ENCODE results near the gene MVP. TPM values are rescaled to one million over a fixed set of nuclear protein-coding genes. Genes with fewer than 3 reads are reported as not detected.
"Not testable (repeated sequence)": the region's sequence is repeated elsewhere in the genome, so short reads cannot be mapped to it uniquely, and the experiment has no call there.

The MVP gene
- total RNA-seq (109 and 112 TPM in 2 replicates), polyA plus RNA-seq (121 and 217 TPM in 2 replicates), polyA minus RNA-seq (82.9 and 173 TPM in 2 replicates)
- total RNA-seq (2013): 73.1 TPM

- H3K4me1 ChIP-seq (ENCODE audit: control insufficient read depth in 2 of 2, insufficient read depth in 2 of 2, low read length in 2 of 2): peaks cover 38 to 55% of the 10 kb centered on the region in 2 donors
- DNase-seq (peak; percentile 68), ATAC-seq (ENCODE audit: low read depth) (peak; percentile 7)
- WGBS (ENCODE audit: insufficient coverage): 0% methylated on average over 4 of the region's 4 CpGs
- peak within 1 kb of the TSS; percentile 96 for H3K4me3 Mint-ChIP-seq
- no peaks in the 10 kb centered on the region for H3K9me3 ChIP-seq (ENCODE audit: control extremely low read depth in 1 of 3, control insufficient read depth in 2 of 3, insufficient read depth in 1 of 3, low read length in 2 of 3)
- TF ChIP-seq EZH2 (IDR thresholded peaks at IDR 0.05; ENCODE audit: borderline replicate concordance, insufficient read depth, low read depth, low read length, poor library complexity, severe bottlenecking): no peak
- H3K27me3 ChIP-seq (replicated peaks in 1 of 4; ENCODE audit: control extremely low read depth in 1 of 4, control insufficient read depth in 3 of 4, insufficient read depth in 4 of 4, low read length in 3 of 4): no peaks in the 10 kb centered on the region
- no peaks in the 10 kb centered on the region for H3K9me3 Mint-ChIP-seq (ENCODE audit: insufficient read depth)
- H3K4me3 ChIP-seq (ENCODE audit: control extremely low read depth in 1 of 5, extremely low read depth in 1 of 5, insufficient read depth in 1 of 5, low read depth in 2 of 5, low read length in 4 of 5): peak within 1 kb of the TSS; percentile 43 to 93 (median 57)
- peak within 1 kb of the TSS; percentile 73 for H3K4me2 ChIP-seq (replicated peaks; ENCODE audit: low read depth, low read length, poor library complexity, severe bottlenecking)
- POLR2A ChIA-PET: interaction anchor here (0.5 to 1.3 kb wide), 5 partner anchors 15 to 191 kb away, joined by 3 to 4 read pairs (median 3); no protein-coding TSS in a partner anchor
- peaks cover 73% of the 10 kb centered on the region for H4K20me1 ChIP-seq (ENCODE audit: control insufficient read depth, insufficient read depth, low read length, poor library complexity, severe bottlenecking)
- H2AFZ ChIP-seq (ENCODE audit: insufficient read depth, low read depth, low read length, poor library complexity, severe bottlenecking): peak within 1 kb of the TSS; percentile 61
- H3K27ac ChIP-seq (ENCODE audit: low read length in 2 of 2): peak within 1 kb of the TSS; percentile 82 to 95
- H3K9ac ChIP-seq (ENCODE audit: low read length): peak within 1 kb of the TSS; percentile 65
- CTCF ChIA-PET: interaction anchor here (0.6 to 5.7 kb wide), 9 partner anchors 9 to 874 kb away, joined by 3 to 66 read pairs (median 5); partner anchors contain the start of genes KIF22 and MAZ
- H3K4me1 Mint-ChIP-seq: peaks cover 67% of the 10 kb centered on the region
- no peaks in the 10 kb centered on the region for H3K27me3 Mint-ChIP-seq
- H3K27ac Mint-ChIP-seq: peak within 1 kb of the TSS; percentile 95
- peaks cover 0 to 22% of the 10 kb centered on the region in 2 experiments for H3K36me3 ChIP-seq (replicated peaks in 1 of 2; ENCODE audit: control extremely low read depth in 1 of 2, control insufficient read depth in 1 of 2, extremely low read depth in 1 of 2, insufficient read depth in 2 of 2, low read length in 1 of 2)
- intact Hi-C loops (cut with micrococcal nuclease): loop anchor here (1.0 to 2.0 kb wide), 2 partner anchors 29 to 43 kb away; partner anchors contain the start of gene CDIPT
- peaks cover 87% of the 10 kb centered on the region for H3K79me2 ChIP-seq (ENCODE audit: control insufficient read depth, insufficient read depth, low read length)
Observed at GRCh38 chr16:29820271-29820701, at the start of gene MVP. TSS of gene MVP (plus strand) at chr16:29820462. CDS start at chr16:29830550, 10,088 bp downstream.

DNA sequence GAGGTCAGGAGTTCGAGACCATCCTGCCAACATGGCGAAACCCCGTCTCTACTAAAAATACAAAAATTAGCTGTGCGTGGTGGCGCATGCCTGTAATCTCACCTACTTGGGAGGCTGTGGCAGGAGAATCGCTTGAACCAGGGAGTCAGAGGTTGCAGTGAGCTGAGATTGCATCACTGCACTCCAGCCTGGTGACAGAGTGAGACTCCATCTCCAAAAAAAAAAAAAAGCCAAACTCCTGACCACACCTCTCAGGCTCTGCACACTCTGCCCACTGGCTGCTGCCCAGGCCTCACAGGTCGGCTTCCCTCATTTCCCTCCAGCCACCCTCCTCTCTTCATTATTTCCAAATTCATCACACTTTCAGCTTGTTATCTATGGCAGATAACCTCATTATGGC is 47.9 kb upstream of the MVP start:
- H3K4me1 ChIP-seq (ENCODE audit: control insufficient read depth in 2 of 2, insufficient read depth in 2 of 2, low read length in 2 of 2); H3K27ac ChIP-seq (ENCODE audit: low read length in 2 of 2); H3K4me2 ChIP-seq (replicated peaks; ENCODE audit: low read depth, low read length, poor library complexity, severe bottlenecking); H4K20me1 ChIP-seq (ENCODE audit: control insufficient read depth, insufficient read depth, low read length, poor library complexity, severe bottlenecking); intact Hi-C loops (cut with micrococcal nuclease); ATAC-seq (ENCODE audit: low read depth); H3K27me3 Mint-ChIP-seq; H3K9ac ChIP-seq (ENCODE audit: low read length); H3K9me3 Mint-ChIP-seq (ENCODE audit: insufficient read depth); H3K4me3 ChIP-seq (ENCODE audit: control extremely low read depth in 1 of 5, extremely low read depth in 1 of 5, insufficient read depth in 1 of 5, low read depth in 2 of 5, low read length in 4 of 5); H3K4me1 Mint-ChIP-seq; DNase-seq; H2AFZ ChIP-seq (ENCODE audit: insufficient read depth, low read depth, low read length, poor library complexity, severe bottlenecking); POLR2A ChIA-PET; H3K9me3 ChIP-seq (ENCODE audit: control extremely low read depth in 1 of 3, control insufficient read depth in 2 of 3, insufficient read depth in 1 of 3, low read length in 2 of 3); H3K4me3 Mint-ChIP-seq; H3K27me3 ChIP-seq (replicated peaks in 1 of 4; ENCODE audit: control extremely low read depth in 1 of 4, control insufficient read depth in 3 of 4, insufficient read depth in 4 of 4, low read length in 3 of 4); H3K36me3 ChIP-seq (replicated peaks in 1 of 2; ENCODE audit: control extremely low read depth in 1 of 2, control insufficient read depth in 1 of 2, extremely low read depth in 1 of 2, insufficient read depth in 2 of 2, low read length in 1 of 2); H3K79me2 ChIP-seq (ENCODE audit: control insufficient read depth, insufficient read depth, low read length); H3K27ac Mint-ChIP-seq: not testable (repeated sequence)
- CTCF ChIA-PET: interaction anchor here (1.2 kb wide), 1 partner anchor 13 kb away, joined by 3 read pairs; no protein-coding TSS in a partner anchor
- WGBS (ENCODE audit: insufficient coverage): 93% methylated on average over 5 of the region's 7 CpGs

All from B cell (primary cell).